Bronchus fibroblast of lung (primary cell): ENCODE measurements around the gene CENPVL2. TPM values are rescaled to one million over a fixed set of nuclear protein-coding genes. Genes with fewer than 3 reads are reported as not detected.

ENCODE experiments used
- total RNA-seq: library from RNA; depleted of rRNA; stranded (reverse); fragments of >200 nt; gene quantifications from 2 replicates; pipeline ENCODE4 v1.2.3, GENCODE V29; 2015

CENPVL2 gene
- total RNA-seq: not detected in 2 replicates

GRCh38 chrX:51682720-51683062 is at the start of gene CENPVL2:
Gene CENPVL2, minus strand, starts transcription at chrX:51682831. Its CDS starts 0 bp downstream, at chrX:51682831.

DNA sequence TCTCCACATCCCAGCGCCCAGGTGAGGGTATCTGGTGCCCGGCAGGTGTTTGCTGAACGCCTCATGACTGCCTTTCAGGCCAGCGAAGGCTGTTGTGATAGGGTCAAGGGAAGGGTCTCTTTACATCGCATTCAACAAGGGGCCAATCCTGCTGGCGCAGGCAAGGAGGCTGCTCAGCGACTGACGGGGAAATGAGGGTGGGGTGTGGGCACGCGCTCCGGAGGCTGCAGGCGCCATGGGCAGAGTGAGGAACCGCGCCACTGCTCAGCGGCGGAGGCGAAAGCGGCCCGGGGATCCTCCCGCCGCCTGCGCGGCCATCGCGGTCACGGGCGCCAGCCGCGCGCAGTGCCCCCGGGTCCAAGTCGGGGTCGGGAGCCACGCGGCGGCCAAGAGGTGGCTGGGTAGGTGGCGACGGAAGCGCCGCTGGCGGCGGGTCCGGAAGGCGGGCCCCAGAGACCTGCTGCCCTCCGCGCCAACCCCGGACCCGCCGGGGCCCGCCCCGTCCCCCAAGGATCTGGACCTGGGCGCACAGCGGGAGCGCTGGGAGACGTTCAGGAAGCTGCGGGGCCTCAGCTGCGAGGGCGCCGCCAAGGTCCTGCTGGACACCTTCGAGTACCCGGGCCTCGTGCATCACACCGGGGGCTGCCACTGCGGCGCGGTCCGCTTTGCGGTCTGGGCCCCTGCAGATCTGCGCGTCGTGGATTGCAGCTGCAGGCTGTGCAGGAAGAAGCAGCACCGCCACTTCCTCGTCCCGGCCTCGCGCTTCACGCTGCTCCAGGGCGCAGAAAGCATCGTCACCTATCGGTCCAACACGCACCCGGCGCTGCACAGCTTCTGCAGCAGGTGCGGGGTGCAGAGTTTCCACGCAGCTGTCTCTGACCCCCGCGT is 27.9 kb upstream of the CENPVL2 start, which contains the start of gene CENPVL1:
CENPVL1 (plus strand) TSS at position 236 of the 888 bp plus-strand sequence; CDS start at position 236, 0 bp downstream.

Other genes with a start within 250 kb of the CENPVL2 start
- 8.8 and 10.4 TPM in 2 replicates for gene NUDT11, start 186.2 kb downstream of the CENPVL2 start, total RNA-seq
- gene CENPVL3, start 63.9 kb downstream of the CENPVL2 start, total RNA-seq: not detected in 2 replicates
- not detected in 2 replicates for gene CENPVL1, start 27.7 kb upstream of the CENPVL2 start, total RNA-seq
- 4.9 and 5.2 TPM in 2 replicates for gene GSPT2, start 60.6 kb upstream of the CENPVL2 start, total RNA-seq
- gene MAGED1, start 210.8 kb upstream of the CENPVL2 start, total RNA-seq: 287 and 325 TPM in 2 replicates